BE2C (cell line): ENCODE data around the gene MALAT1.

Experiments used
- DNase-seq: peaks from one replicate; pipeline ENCODE4 v3.0.0-alpha.2; 2020
- H3K27me3 ChIP-seq: fragments of 250-450 bp; sonication (Bioruptor Pico); 2 replicates; pipeline ENCODE4 v1.5.1; 2020; ENCODE audit warnings: mild to moderate bottlenecking
- H3K36me3 ChIP-seq: fragments of 250-450 bp; sonication (Bioruptor Pico); 2 replicates; pipeline ENCODE4 v1.5.1; 2020; ENCODE audit warnings: mild to moderate bottlenecking
- H3K4me1 ChIP-seq: fragments of 250-450 bp; sonication (Bioruptor Pico); 2 replicates; pipeline ENCODE4 v1.5.1; 2020
- H3K4me3 ChIP-seq: 2 replicates; pipeline ENCODE4 v1.5.1; 2011; ENCODE audit warnings: low read depth, low read length
- H3K9me3 ChIP-seq: fragments of 250-450 bp; sonication (Bioruptor Pico); 2 replicates; pipeline ENCODE4 v1.5.1; 2020
- TF ChIP-seq, protein P1 (sequence below): IDR thresholded peaks from 2 replicates; pipeline ENCODE4 v1.5.1; 2012; ENCODE audit warnings: mild to moderate bottlenecking, low read depth, low read length

The MALAT1 gene

DNA sequence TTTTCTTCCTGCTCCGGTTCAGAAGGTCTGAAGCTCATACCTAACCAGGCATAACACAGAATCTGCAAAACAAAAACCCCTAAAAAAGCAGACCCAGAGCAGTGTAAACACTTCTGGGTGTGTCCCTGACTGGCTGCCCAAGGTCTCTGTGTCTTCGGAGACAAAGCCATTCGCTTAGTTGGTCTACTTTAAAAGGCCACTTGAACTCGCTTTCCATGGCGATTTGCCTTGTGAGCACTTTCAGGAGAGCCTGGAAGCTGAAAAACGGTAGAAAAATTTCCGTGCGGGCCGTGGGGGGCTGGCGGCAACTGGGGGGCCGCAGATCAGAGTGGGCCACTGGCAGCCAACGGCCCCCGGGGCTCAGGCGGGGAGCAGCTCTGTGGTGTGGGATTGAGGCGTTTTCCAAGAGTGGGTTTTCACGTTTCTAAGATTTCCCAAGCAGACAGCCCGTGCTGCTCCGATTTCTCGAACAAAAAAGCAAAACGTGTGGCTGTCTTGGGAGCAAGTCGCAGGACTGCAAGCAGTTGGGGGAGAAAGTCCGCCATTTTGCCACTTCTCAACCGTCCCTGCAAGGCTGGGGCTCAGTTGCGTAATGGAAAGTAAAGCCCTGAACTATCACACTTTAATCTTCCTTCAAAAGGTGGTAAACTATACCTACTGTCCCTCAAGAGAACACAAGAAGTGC lies 661 bp upstream of the MALAT1 start:
- Histone ChIP-seq H3K27me3 (no peaks in the 10 kb centered on the region), H3K4me1 (peaks cover 7% of the 10 kb centered on the region; the same call in 1 of the 2 replicates)
- no peak for DNase-seq

DNA sequence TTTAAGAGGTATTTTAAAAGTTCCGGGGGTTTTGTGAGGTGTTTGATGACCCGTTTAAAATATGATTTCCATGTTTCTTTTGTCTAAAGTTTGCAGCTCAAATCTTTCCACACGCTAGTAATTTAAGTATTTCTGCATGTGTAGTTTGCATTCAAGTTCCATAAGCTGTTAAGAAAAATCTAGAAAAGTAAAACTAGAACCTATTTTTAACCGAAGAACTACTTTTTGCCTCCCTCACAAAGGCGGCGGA lies 193 bp upstream of the MALAT1 start:
- DNase-seq = no peak
- Histone ChIP-seq H3K36me3 (peaks cover 45% of the 10 kb centered on the region), H3K9me3 (no peaks in the 10 kb centered on the region), H3K4me3 (peak overlapping the region; percentile 96), H3K27me3 (no peaks in the 10 kb centered on the region), H3K4me1 (peaks cover 7% of the 10 kb centered on the region; the same call in 1 of the 2 replicates)
- TF ChIP-seq, protein P1, sequence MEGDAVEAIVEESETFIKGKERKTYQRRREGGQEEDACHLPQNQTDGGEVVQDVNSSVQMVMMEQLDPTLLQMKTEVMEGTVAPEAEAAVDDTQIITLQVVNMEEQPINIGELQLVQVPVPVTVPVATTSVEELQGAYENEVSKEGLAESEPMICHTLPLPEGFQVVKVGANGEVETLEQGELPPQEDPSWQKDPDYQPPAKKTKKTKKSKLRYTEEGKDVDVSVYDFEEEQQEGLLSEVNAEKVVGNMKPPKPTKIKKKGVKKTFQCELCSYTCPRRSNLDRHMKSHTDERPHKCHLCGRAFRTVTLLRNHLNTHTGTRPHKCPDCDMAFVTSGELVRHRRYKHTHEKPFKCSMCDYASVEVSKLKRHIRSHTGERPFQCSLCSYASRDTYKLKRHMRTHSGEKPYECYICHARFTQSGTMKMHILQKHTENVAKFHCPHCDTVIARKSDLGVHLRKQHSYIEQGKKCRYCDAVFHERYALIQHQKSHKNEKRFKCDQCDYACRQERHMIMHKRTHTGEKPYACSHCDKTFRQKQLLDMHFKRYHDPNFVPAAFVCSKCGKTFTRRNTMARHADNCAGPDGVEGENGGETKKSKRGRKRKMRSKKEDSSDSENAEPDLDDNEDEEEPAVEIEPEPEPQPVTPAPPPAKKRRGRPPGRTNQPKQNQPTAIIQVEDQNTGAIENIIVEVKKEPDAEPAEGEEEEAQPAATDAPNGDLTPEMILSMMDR = no peak

More for the DNA sequence above, 661 bp upstream of the MALAT1 start:
- TF ChIP-seq, protein P1 = no peak
- peaks cover 40% of the 10 kb centered on the region for H3K36me3 ChIP-seq
- no peaks in the 10 kb centered on the region for H3K9me3 ChIP-seq
- peak overlapping the region; percentile 96 for H3K4me3 ChIP-seq

DNA sequence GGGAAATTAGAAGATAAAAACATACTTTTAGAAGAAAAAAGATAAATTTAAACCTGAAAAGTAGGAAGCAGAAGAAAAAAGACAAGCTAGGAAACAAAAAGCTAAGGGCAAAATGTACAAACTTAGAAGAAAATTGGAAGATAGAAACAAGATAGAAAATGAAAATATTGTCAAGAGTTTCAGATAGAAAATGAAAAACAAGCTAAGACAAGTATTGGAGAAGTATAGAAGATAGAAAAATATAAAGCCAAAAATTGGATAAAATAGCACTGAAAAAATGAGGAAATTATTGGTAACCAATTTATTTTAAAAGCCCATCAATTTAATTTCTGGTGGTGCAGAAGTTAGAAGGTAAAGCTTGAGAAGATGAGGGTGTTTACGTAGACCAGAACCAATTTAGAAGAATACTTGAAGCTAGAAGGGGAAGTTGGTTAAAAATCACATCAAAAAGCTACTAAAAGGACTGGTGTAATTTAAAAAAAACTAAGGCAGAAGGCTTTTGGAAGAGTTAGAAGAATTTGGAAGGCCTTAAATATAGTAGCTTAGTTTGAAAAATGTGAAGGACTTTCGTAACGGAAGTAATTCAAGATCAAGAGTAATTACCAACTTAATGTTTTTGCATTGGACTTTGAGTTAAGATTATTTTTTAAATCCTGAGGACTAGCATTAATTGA lies 1.0 kb downstream of the MALAT1 start:
- H3K27me3 ChIP-seq = 0 out of 2 replicates have a peak, but pooled peaks cover 2% of the 10 kb centered on the region
- no peak for DNase-seq
- no peaks in the 10 kb centered on the region for H3K9me3 ChIP-seq
- H3K4me1 ChIP-seq = no peaks in the 10 kb centered on the region
- peaks cover 56% of the 10 kb centered on the region for H3K36me3 ChIP-seq
- TF ChIP-seq, protein P1 = no peak
- peak overlapping the region; percentile 96 for H3K4me3 ChIP-seq

DNA sequence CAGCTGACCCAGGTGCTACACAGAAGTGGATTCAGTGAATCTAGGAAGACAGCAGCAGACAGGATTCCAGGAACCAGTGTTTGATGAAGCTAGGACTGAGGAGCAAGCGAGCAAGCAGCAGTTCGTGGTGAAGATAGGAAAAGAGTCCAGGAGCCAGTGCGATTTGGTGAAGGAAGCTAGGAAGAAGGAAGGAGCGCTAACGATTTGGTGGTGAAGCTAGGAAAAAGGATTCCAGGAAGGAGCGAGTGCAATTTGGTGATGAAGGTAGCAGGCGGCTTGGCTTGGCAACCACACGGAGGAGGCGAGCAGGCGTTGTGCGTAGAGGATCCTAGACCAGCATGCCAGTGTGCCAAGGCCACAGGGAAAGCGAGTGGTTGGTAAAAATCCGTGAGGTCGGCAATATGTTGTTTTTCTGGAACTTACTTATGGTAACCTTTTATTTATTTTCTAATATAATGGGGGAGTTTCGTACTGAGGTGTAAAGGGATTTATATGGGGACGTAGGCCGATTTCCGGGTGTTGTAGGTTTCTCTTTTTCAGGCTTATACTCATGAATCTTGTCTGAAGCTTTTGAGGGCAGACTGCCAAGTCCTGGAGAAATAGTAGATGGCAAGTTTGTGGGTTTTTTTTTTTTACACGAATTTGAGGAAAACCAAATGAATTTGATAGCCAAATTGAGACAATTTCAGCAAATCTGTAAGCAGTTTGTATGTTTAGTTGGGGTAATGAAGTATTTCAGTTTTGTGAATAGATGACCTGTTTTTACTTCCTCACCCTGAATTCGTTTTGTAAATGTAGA lies 1.7 kb downstream of the MALAT1 start:
- Histone ChIP-seq H3K4me1 (no peaks in the 10 kb centered on the region), H3K9me3 (no peaks in the 10 kb centered on the region), H3K36me3 (peaks cover 64% of the 10 kb centered on the region), H3K4me3 (peak overlapping the region; percentile 96), H3K27me3 (0 out of 2 replicates have a peak, but pooled peaks cover 6% of the 10 kb centered on the region)
- TF ChIP-seq, protein P1 = no peak
- no peak for DNase-seq

DNA sequence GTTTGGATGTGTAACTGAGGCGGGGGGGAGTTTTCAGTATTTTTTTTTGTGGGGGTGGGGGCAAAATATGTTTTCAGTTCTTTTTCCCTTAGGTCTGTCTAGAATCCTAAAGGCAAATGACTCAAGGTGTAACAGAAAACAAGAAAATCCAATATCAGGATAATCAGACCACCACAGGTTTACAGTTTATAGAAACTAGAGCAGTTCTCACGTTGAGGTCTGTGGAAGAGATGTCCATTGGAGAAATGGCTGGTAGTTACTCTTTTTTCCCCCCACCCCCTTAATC lies 2.3 kb downstream of the MALAT1 start:
- TF ChIP-seq, protein P1 = no peak
- Histone ChIP-seq H3K4me1 (0 out of 2 replicates have a peak, but pooled peaks cover under 1% of the 10 kb centered on the region), H3K4me3 (peak overlapping the region; percentile 96), H3K27me3 (0 out of 2 replicates have a peak, but pooled peaks cover 6% of the 10 kb centered on the region), H3K9me3 (no peaks in the 10 kb centered on the region), H3K36me3 (peaks cover 69% of the 10 kb centered on the region)
- DNase-seq = no peak
